RWPE1 (cell line): Measurements from ENCODE around the gene VPS33B.
A peak's percentile ranks its signal among the peaks of the same experiment; 100 is the strongest.

Experiments used
- CTCF ChIA-PET: fragments of 350-600 bp; sonication (Branson Sonifier 250); formaldehyde crosslinking; extraction: SDS; loops from one replicate; lab custom pipeline; 2021; lab: Yijun Ruan, JAX
- POLR2A ChIA-PET: fragments of 400-600 bp; formaldehyde crosslinking; extraction: SDS; loops from one replicate; lab custom pipeline; 2020; ENCODE audit warnings: antibody characterized with exemption; ENCODE audit not compliant: low non-redundant PET; lab: Yijun Ruan, JAX
- DNase-seq: peaks from one replicate; pipeline ENCODE4 v3.0.0; 2012; ENCODE audit warnings: low spot score
- H3K27ac ChIP-seq: fragments of 450-650 bp; 2 replicates; pipeline ENCODE4 v1.5.1; 2017
- TF ChIP-seq, protein P1 (sequence below): fragments of 450-650 bp; conservative IDR thresholded peaks from 2 replicates; pipeline ENCODE4 v1.5.1; 2017; ENCODE audit warnings: low read depth, mild to moderate bottlenecking

Gene VPS33B

GRCh38 chr15:90998737-90999136 is 23.7 kb downstream of the VPS33B start:
- TF ChIP-seq, protein P1, sequence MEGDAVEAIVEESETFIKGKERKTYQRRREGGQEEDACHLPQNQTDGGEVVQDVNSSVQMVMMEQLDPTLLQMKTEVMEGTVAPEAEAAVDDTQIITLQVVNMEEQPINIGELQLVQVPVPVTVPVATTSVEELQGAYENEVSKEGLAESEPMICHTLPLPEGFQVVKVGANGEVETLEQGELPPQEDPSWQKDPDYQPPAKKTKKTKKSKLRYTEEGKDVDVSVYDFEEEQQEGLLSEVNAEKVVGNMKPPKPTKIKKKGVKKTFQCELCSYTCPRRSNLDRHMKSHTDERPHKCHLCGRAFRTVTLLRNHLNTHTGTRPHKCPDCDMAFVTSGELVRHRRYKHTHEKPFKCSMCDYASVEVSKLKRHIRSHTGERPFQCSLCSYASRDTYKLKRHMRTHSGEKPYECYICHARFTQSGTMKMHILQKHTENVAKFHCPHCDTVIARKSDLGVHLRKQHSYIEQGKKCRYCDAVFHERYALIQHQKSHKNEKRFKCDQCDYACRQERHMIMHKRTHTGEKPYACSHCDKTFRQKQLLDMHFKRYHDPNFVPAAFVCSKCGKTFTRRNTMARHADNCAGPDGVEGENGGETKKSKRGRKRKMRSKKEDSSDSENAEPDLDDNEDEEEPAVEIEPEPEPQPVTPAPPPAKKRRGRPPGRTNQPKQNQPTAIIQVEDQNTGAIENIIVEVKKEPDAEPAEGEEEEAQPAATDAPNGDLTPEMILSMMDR, result no peak
- H3K27ac ChIP-seq, result no peak overlapping the region
- CTCF ChIA-PET, result interaction anchor here (0.5 kb wide), 1 partner anchor 58 kb away, joined by 3 read pairs; no protein-coding TSS in a partner anchor
- POLR2A ChIA-PET, result no interaction called here
- no peak for DNase-seq

DNA sequence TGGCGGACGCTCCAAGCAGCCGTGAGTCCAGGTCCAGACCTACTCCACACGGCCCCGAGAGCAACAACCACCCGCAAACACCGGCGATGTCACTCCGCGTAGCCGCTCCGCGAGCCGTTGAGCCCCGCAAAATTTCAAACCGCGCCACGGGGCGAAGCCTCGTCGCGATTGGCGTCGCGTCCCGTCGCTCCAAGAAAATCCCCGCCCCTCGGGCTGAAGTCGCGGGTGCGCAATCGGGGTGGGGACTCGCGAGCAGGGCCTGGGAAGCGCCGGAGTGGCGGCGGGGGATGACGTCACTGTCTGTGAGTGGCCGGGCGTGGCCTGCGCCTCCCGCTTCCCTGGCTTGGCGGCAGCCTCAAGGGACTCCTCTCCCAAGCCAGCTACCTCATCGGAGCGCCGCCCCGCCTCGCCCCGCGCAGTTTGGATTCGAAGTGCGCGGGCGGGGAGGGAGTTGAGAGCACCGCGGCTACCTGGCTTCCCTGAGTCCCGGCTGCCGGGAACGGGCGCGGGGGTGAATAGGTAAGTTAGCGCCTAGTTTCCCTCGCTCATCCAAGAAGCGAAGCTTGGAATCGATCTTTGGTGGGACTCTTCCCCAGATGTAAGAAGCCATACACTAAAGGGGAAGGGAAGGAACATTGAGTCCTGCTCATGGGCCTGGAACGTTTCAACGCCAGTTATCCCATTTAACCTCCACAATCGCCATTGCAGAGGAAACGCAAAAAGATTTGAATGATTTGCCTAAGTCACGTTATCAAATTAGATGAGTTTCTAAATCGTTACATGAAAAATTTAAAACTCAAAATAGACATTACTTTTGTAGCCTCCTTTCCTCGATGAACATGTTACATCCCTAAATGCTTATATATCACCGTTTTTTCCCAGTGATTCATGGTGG is 27.7 kb downstream of the VPS33B start, which contains the start of gene PRC1:
Gene PRC1, minus strand, starts transcription at position 119 of the 895 bp plus-strand sequence. Its CDS starts 118 bp downstream, at position 1.
- POLR2A ChIA-PET, result interaction anchor here (0.5 to 0.7 kb wide), 2 partner anchors 38 to 41 kb away, joined by 3 to 4 read pairs; no protein-coding TSS in a partner anchor
- CTCF ChIA-PET, result interaction anchor here (0.7 kb wide), 1 partner anchor 62 kb away, joined by 4 read pairs; no protein-coding TSS in a partner anchor
- TF ChIP-seq, protein P1, result no peak
- peak; percentile 99 for DNase-seq
- H3K27ac ChIP-seq, result peak within 1 kb of the TSS; percentile 86

DNA sequence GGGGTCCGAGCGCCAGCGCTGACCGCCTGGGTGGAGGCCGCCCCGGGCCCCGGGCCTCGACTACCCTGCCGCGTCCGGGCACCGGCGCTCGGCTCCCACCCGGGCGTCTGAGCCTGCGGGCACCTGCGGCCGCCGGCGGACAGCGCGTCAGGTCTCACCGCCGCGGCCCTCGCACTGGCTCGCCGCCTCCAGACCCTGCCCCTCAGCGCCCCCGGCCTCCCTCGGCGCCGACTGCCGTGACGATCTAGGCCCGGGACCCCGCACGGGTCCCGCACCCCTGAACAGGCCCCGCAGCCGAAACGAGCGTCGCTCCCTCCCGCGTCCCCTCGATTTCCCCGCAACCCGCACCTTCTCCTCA is 28.4 kb downstream of the VPS33B start:
- ChIA-PET CTCF (interaction anchor here (0.7 kb wide), 1 partner anchor 62 kb away, joined by 4 read pairs; no protein-coding TSS in a partner anchor), POLR2A (interaction anchor here (0.5 to 0.7 kb wide), 2 partner anchors 37 to 41 kb away, joined by 3 to 4 read pairs; no protein-coding TSS in a partner anchor)
- H3K27ac ChIP-seq, result peak overlapping the region; percentile 86
- TF ChIP-seq, protein P1, result no peak
- DNase-seq, result peak; percentile 20

DNA sequence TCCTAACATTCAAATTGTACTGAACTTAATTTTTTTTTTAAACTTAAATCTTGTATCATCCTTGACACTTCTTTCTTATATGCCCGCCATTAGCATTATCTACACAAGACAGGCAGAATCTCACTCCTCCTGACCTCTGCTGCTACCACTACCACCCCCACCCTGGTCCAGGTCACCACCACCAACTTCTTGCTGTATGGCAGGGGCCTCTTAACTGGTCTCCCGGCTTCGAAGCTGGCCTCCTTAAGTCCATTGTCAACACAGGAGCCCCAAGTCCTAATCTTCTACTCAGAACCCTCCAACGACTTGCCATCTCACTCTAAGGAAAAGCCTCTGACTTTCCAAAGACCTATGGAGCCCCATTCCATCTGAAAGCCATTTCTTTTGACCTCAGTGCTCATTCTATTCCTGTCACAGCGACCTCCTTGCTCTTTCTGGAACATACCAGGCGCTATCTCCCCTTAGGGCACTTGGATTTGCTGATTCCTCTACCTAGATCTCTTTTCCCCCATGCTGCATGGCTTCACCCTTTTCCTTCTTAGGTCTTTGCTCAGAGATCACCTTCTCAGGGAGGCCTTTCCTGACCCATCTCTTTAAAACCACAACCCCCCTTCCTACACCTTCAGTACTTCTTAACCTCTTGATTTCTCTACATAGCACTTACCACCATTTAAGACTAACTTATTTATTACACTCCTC is 30.7 kb downstream of the VPS33B start:
- no peak for DNase-seq
- TF ChIP-seq, protein P1, result no peak
- CTCF ChIA-PET, result interaction anchor here (0.6 kb wide), 1 partner anchor 282 kb away, joined by 4 read pairs; no protein-coding TSS in a partner anchor
- H3K27ac ChIP-seq, result no peak overlapping the region
- POLR2A ChIA-PET, result interaction anchor here (0.7 kb wide), 1 partner anchor 23 kb away, joined by 3 read pairs; no protein-coding TSS in a partner anchor

DNA sequence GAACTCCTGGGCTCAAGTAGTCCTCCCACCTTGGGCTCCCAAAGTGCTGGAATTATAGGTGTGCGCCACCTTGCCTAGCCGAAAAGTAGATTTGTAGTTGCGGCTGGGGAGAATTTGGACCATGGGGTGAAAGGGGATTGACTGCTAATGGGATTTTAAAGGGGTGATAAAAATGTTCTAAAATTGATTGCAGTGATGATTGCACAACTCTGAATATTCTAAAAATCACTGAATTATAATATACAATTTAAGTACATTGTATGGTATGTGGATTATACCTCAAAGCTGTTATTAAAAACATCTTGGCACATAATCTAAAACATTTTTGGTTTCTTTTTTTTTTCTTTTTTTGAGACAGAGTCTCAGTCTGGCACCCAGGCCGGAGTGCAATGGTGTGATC is 31.9 kb downstream of the VPS33B start:
- H3K27ac ChIP-seq, result peak overlapping the region; percentile 4; the same call in 1 of the 2 replicates
- TF ChIP-seq, protein P1, result no peak
- no peak for DNase-seq
- ChIA-PET CTCF (no interaction called here), POLR2A (interaction anchor here (0.6 kb wide), 1 partner anchor 12 kb away, joined by 4 read pairs; no protein-coding TSS in a partner anchor)
